ENCODE measurements around the gene FKBP8. TPM values are rescaled to one million over a fixed set of nuclear protein-coding genes. Genes with fewer than 3 reads are reported as not detected.

FKBP8 gene
- total RNA-seq, 4 donors from 2014 or later = 238 to 394 (median 314) TPM

DNA sequence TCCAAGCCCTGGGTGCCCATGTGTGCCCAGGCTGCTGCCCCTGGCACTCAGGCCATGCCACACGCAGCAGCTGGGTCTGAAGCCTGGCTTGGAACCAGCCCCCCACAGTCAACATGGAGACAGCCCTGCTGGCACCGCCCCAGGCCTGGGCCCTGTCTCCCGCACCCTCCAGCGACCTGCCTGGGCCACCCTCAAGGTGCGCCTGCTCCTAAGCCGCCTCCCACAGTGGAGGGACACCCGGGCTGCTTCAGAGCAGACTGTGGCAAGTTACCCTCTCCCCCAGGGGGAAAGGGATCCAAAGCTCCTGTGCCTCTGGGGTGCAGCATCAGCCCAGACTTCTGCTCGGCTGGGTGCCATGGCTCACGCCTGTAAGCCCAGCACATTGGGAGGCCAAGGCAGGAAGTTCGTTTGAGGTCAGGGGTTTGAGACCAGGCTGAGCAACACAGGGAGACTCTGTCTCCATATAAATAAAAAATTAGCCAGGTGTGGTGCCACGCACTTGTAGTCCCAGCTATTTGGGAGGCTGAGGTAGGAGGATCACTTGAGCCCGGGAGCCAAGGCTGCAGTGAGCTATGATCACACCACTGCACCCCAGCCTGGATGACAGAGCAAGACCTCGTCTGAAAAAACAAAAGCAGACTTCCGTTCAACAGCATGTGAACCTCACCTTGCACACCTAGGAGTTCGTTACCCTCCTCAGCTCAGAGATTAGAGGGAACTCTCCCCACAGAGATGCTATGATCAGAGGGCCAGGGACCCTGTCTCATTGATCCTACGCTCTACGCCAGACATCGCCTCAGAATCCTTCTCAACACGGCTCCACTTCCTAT lies 37.1 kb downstream of the FKBP8 start:
- 82 to 83% methylated on average over 15 to 16 of the region's 19 CpGs for WGBS, 2 donors
- Histone ChIP-seq H3K27me3 (no peaks in the 10 kb centered on the region), H3K4me3 (replicated peaks in 1 of 3) (no peak overlapping the region), H3K9me3 (no peaks in the 10 kb centered on the region), H3K36me3 (no peaks in the 10 kb centered on the region), H3K4me1 (peaks cover 48 to 84% of the 10 kb centered on the region in 2 donors), H3K27ac (peak overlapping the region in 2 of 3 donors; percentile 4 to 51)
- intact Hi-C loops (cut with DNase I) = no loop called here
- no peak for DNase-seq
- TF ChIP-seq, protein P1, sequence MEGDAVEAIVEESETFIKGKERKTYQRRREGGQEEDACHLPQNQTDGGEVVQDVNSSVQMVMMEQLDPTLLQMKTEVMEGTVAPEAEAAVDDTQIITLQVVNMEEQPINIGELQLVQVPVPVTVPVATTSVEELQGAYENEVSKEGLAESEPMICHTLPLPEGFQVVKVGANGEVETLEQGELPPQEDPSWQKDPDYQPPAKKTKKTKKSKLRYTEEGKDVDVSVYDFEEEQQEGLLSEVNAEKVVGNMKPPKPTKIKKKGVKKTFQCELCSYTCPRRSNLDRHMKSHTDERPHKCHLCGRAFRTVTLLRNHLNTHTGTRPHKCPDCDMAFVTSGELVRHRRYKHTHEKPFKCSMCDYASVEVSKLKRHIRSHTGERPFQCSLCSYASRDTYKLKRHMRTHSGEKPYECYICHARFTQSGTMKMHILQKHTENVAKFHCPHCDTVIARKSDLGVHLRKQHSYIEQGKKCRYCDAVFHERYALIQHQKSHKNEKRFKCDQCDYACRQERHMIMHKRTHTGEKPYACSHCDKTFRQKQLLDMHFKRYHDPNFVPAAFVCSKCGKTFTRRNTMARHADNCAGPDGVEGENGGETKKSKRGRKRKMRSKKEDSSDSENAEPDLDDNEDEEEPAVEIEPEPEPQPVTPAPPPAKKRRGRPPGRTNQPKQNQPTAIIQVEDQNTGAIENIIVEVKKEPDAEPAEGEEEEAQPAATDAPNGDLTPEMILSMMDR (IDR thresholded peaks at IDR 0.05) = no peak
- no peak for TF ChIP-seq POLR2A (IDR thresholded peaks at IDR 0.05)

DNA sequence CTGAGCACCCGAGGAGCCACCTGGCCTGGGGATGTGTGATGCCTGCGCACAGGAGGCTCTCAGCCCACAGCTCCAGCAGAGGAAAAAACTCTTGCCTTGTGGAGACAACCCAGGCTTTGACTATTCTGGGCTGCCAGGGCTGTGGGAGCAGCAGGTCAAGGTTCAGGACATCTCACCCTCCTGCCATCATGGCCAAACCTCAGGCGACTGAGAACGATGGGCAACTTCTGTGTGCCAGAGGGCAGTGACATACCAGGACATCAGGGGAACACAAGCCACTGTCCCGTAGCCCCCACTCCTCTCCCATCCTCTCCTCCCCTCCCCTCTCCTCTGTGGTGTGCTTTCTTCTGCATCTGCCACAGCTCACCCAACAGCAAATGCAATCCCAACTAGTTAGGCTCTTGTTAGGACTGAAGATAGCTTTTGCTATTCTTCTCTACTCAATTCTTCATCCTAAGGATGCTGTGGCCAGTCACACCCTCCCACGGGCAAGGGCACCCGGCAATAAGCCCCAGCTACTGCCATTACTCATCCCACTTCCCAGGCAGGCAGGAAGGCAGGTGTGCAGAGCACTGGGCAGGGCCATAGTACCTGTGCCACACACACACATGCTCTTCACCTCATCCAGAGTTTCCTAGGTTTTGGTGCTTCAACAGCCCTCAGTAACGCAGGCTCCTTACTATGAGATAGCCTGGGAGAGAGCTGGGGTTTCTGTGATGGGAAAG lies 38.3 kb downstream of the FKBP8 start:
- Histone ChIP-seq H3K9me3 (no peaks in the 10 kb centered on the region), H3K36me3 (no peaks in the 10 kb centered on the region), H3K27ac (no peak overlapping the region), H3K27me3 (no peaks in the 10 kb centered on the region), H3K4me1 (peaks cover 57 to 96% of the 10 kb centered on the region in 2 donors), H3K4me3 (replicated peaks in 1 of 3) (no peak overlapping the region)
- WGBS, 2 donors = 82 to 92% methylated on average over 6 to 8 of the region's 8 CpGs
- intact Hi-C loops (cut with DNase I) = no loop called here
- DNase-seq = no peak
- TF ChIP-seq, protein P1 (IDR thresholded peaks at IDR 0.05) = no peak
- TF ChIP-seq POLR2A (IDR thresholded peaks at IDR 0.05) = no peak

DNA sequence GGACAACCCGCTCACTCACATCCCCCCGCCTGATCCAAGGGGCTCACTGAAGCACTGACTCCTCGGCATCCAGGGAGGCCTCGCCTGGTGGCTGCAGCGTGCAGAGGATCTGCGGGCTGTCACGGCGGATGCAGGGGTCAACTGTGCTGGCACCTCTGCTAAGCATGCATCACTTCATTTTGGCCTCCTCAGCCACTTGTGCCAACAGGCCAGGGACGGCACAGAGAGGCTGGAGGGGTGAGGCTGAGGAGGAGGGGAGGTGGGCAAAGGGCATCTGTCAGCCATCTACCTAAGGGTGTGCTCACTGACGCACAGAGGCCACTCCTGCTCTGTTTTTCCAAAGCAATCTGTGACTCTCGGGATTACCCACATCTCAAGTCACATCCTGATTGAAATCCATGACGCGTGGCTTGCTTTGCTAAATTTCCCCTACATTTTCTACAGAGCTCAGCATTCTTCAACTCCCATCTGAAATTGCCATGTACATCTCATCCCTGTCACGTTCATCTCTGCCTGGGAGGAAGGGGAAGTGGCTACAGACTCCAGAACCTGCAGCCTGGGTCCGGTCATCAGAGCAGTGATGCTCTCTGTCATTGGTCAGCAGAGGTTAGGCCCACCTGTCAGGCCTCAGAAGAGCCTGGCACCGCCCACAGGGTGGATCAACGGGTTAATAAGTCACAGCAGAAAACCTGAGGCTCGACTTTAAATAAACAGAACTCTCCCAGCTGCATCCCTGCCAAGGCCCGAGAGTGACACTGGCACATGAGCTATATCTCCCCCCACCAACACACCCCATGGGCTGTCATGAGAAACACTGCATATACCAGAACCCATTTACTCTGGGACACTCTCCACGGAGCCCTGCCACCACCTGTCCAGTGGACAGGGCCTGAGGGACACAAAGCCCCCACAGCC lies 39.1 kb downstream of the FKBP8 start:
- no peak for DNase-seq
- no peak overlapping the region for H3K4me3 ChIP-seq (replicated peaks in 1 of 3)
- TF ChIP-seq, protein P1 (IDR thresholded peaks at IDR 0.05) = no peak
- no peak for TF ChIP-seq POLR2A (IDR thresholded peaks at IDR 0.05)
- H3K27me3 ChIP-seq = no peaks in the 10 kb centered on the region
- H3K4me1 ChIP-seq = peaks cover 65 to 99% of the 10 kb centered on the region in 2 donors
- no peaks in the 10 kb centered on the region for H3K36me3 ChIP-seq
- H3K9me3 ChIP-seq = no peaks in the 10 kb centered on the region
- WGBS, 2 donors = 73 to 74% methylated on average over 13 to 20 of the region's 20 CpGs
- intact Hi-C loops (cut with DNase I) = no loop called here
- no peak overlapping the region for H3K27ac ChIP-seq

DNA sequence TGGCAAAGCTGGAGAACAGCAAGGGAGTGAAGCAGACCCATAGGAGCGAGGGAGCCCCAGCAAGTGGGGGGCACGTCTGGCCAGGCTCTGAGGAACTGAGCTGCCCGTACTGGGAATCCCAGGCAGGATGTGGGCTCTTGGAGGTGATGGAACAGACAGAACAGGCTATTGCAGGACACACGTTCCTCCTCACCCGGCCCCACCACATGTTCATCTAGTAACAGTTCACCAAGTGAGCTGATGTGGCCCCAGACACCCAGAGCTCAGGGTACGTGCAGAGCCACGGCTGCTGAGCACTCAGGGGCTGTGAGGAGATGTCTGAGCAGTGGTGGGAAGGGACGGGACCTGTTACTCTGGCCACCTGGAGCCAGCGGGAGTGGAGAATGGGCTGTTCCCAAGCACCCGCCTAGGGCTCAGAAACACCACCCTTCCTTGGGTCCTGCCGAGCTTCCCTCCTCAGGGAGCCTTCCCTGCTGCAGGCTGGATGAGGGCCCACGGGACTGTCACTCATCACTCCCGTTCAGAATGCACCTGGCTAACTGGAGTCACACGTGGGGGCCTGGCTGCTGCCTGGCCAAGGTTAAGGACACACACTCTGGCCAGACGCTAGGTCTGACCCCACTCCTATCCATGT lies 39.9 kb downstream of the FKBP8 start:
- Histone ChIP-seq H3K4me1 (peaks cover 72 to 100% of the 10 kb centered on the region in 2 donors), H3K9me3 (no peaks in the 10 kb centered on the region), H3K27me3 (no peaks in the 10 kb centered on the region), H3K4me3 (replicated peaks in 1 of 3) (no peak overlapping the region), H3K27ac (peak overlapping the region in 1 of 3 donors; percentile 79), H3K36me3 (no peaks in the 10 kb centered on the region)
- no peak for TF ChIP-seq POLR2A (IDR thresholded peaks at IDR 0.05)
- TF ChIP-seq, protein P1 (IDR thresholded peaks at IDR 0.05) = no peak
- no peak for DNase-seq
- intact Hi-C loops (cut with DNase I) = no loop called here
- 82 to 84% methylated on average over 5 to 14 of the region's 15 CpGs for WGBS, 2 donors

Data from thyroid gland (tissue), 4 donors.